IMR-90 (cell line): ENCODE measurements around the gene SRD5A3. TPM values are rescaled to one million over a fixed set of nuclear protein-coding genes. Genes with fewer than 3 reads are reported as not detected.

Experiments used
- ATAC-seq: fragments of 200-7000 bp; cut with Tn5 transposase; 2 replicates; pipeline ENCODE4 v1.9.1; 2020; ENCODE audit warnings: low read depth, mild to moderate bottlenecking, moderate library complexity
- BruUV-seq: library from RNA; stranded (reverse); fragments of 400-500 nt; replicated peaks from 2 replicates; lab custom pipeline; 2021; lab: Mats Ljungman, UMichigan
- CTCF ChIA-PET: fragments of 300-600 bp; formaldehyde crosslinking; extraction: SDS; loops from one replicate; lab custom pipeline; 2021; ENCODE audit warnings: antibody characterized with exemption; lab: Yijun Ruan, JAX
- POLR2A ChIA-PET: fragments of 300-600 bp; sonication (Branson Sonifier 250); formaldehyde crosslinking; loops from one replicate; lab custom pipeline; 2022; ENCODE audit warnings: antibody characterized with exemption; ENCODE audit not compliant: unreplicated experiment; lab: Charles Lee
- DNase-seq: peaks from one replicate; pipeline ENCODE4 v3.0.0; 2013
- H2AFZ ChIP-seq: replicated peaks from 2 replicates; pipeline ENCODE3; 2013; ENCODE audit warnings: low read length, mild to moderate bottlenecking; ENCODE audit not compliant: poor library complexity
- H2AK5ac ChIP-seq: 2 replicates; pipeline ENCODE4 v1.6.1; 2013; ENCODE audit warnings: low read depth, low read length, inconsistent platforms
- H2AK9ac ChIP-seq: replicated peaks from 2 replicates; pipeline ENCODE3; 2013; ENCODE audit warnings: mild to moderate bottlenecking, low read depth, low read length, moderate library complexity; ENCODE audit not compliant: poor library complexity
- H2BK120ac ChIP-seq: 2 replicates; pipeline ENCODE4 v1.6.1; 2013; ENCODE audit warnings: low read depth, low read length, inconsistent platforms
- H2BK15ac ChIP-seq: 3 replicates; pipeline ENCODE4 v1.6.1; 2013; ENCODE audit warnings: low read depth, low read length, inconsistent platforms
- H2BK20ac ChIP-seq: 2 replicates; pipeline ENCODE4 v1.6.1; 2013; ENCODE audit warnings: low read depth, mild to moderate bottlenecking, inconsistent platforms, low read length, moderate library complexity
- H2BK5ac ChIP-seq: 2 replicates; pipeline ENCODE4 v1.6.1; 2013; ENCODE audit warnings: mild to moderate bottlenecking, low read depth, low read length, inconsistent platforms; ENCODE audit not compliant: poor library complexity, severe bottlenecking
- H3K14ac ChIP-seq: replicated peaks from 2 replicates; pipeline ENCODE4 v1.6.1; 2013; ENCODE audit warnings: low read depth, low read length, inconsistent platforms
- H3K18ac ChIP-seq: 2 replicates; pipeline ENCODE4 v1.6.1; 2013; ENCODE audit warnings: low read depth, low read length, control low read depth
- H3K23ac ChIP-seq: 2 replicates; pipeline ENCODE4 v1.6.1; 2013; ENCODE audit warnings: low read depth, low read length, inconsistent platforms
- H3K27ac ChIP-seq: 2 replicates; pipeline ENCODE4 v1.5.1; 2013; ENCODE audit warnings: mild to moderate bottlenecking, control low read depth, low read length; ENCODE audit not compliant: insufficient read depth
- H3K27me3 ChIP-seq: 2 replicates; pipeline ENCODE4 v1.6.1; 2013; ENCODE audit warnings: low read length; ENCODE audit not compliant: control insufficient read depth, insufficient read depth
- H3K36me3 ChIP-seq: 2 replicates; pipeline ENCODE4 v1.6.1; 2013; ENCODE audit warnings: low read length, mixed read lengths; ENCODE audit not compliant: control insufficient read depth, insufficient read depth
- H3K4ac ChIP-seq: 2 replicates; pipeline ENCODE4 v1.6.1; 2013; ENCODE audit warnings: low read depth, low read length, inconsistent platforms
- H3K4me1 ChIP-seq: 2 replicates; pipeline ENCODE4 v1.6.1; 2013; ENCODE audit warnings: low read length, mixed read lengths; ENCODE audit not compliant: control insufficient read depth, insufficient read depth
- H3K4me2 ChIP-seq: 2 replicates; pipeline ENCODE4 v1.6.1; 2013; ENCODE audit warnings: low read depth, mild to moderate bottlenecking, control low read depth, low read length, moderate library complexity
- H3K4me3 ChIP-seq: 2 replicates; pipeline ENCODE4 v1.5.1; 2013; ENCODE audit warnings: low read depth, mild to moderate bottlenecking, control low read depth, low read length, moderate library complexity; ENCODE audit not compliant: insufficient read depth
- H3K56ac ChIP-seq: 2 replicates; pipeline ENCODE4 v1.6.1; 2013; ENCODE audit warnings: low read length, inconsistent platforms; ENCODE audit not compliant: insufficient read depth; ENCODE audit errors: extremely low read depth
- H3K79me1 ChIP-seq, 2 experiments: 2 replicates each; pipeline ENCODE4 v1.6.1; 2013; ENCODE audit warnings: low read length in 2 of 2, inconsistent platforms in 1 of 2, low read depth in 1 of 2
- H3K9ac ChIP-seq: 2 replicates; pipeline ENCODE4 v1.6.1; 2013; ENCODE audit warnings: low read depth, low read length, control low read depth
- H3K9me1 ChIP-seq: 2 replicates; pipeline ENCODE4 v1.6.1; 2013; ENCODE audit warnings: low read length, inconsistent platforms; ENCODE audit not compliant: insufficient read depth
- H3K9me3 ChIP-seq: 2 replicates; pipeline ENCODE4 v1.6.1; 2013; ENCODE audit warnings: low read length; ENCODE audit not compliant: control insufficient read depth, insufficient read depth
- H4K20me1 ChIP-seq: 2 replicates; pipeline ENCODE4 v1.6.1; 2013; ENCODE audit warnings: low read length, inconsistent platforms; ENCODE audit not compliant: insufficient read depth
- H4K5ac ChIP-seq: 2 replicates; pipeline ENCODE4 v1.6.1; 2013; ENCODE audit warnings: mild to moderate bottlenecking, low read depth, low read length, control low read depth
- H4K8ac ChIP-seq, 2 experiments: 2 replicates each; pipeline ENCODE4 v1.6.1; 2013; ENCODE audit warnings: low read depth in 2 of 2, low read length in 2 of 2, control low read depth in 1 of 2, inconsistent platforms in 1 of 2
- H4K91ac ChIP-seq: 2 replicates; pipeline ENCODE4 v1.6.1; 2013; ENCODE audit warnings: low read depth, low read length, inconsistent platforms; ENCODE audit not compliant: insufficient read depth
- BHLHE40 ChIP-seq: fragments of 150-350 bp; IDR thresholded peaks from 2 replicates; pipeline ENCODE4 v1.6.1; 2016; ENCODE audit warnings: mild to moderate bottlenecking, low read depth, low read length
- CEBPB ChIP-seq: IDR thresholded peaks from 2 replicates; pipeline ENCODE4 v1.6.1; 2012; ENCODE audit warnings: low read depth, low read length, improper control_type of control experiment
- CHD1 ChIP-seq: IDR thresholded peaks from 2 replicates; pipeline ENCODE4 v1.6.1; 2012; ENCODE audit warnings: low read depth, low read length, improper control_type of control experiment
- CTCF ChIP-seq: conservative IDR thresholded peaks from 2 replicates; pipeline ENCODE4 v1.5.1; 2012; ENCODE audit warnings: mild to moderate bottlenecking, low read depth, low read length, improper control_type of control experiment
- ELK1 ChIP-seq: fragments of 150-350 bp; IDR thresholded peaks from 2 replicates; pipeline ENCODE4 v1.6.1; 2016; ENCODE audit warnings: low read depth, mild to moderate bottlenecking, low read length, moderate library complexity, borderline replicate concordance
- FOS ChIP-seq: fragments of 150-350 bp; IDR thresholded peaks from 2 replicates; pipeline ENCODE4 v1.6.1; 2016; ENCODE audit warnings: low read depth, low read length
- MAFK ChIP-seq: IDR thresholded peaks from 2 replicates; pipeline ENCODE4 v1.6.1; 2012; ENCODE audit warnings: low read depth, low read length, improper control_type of control experiment
- MAZ ChIP-seq: IDR thresholded peaks from 2 replicates; pipeline ENCODE4 v1.6.1; 2012; ENCODE audit warnings: low read depth, mild to moderate bottlenecking, low read length, improper control_type of control experiment, moderate library complexity, borderline replicate concordance
- MXI1 ChIP-seq: IDR thresholded peaks from 2 replicates; pipeline ENCODE4 v1.6.1; 2012; ENCODE audit warnings: low read depth, mild to moderate bottlenecking, low read length, moderate library complexity, borderline replicate concordance
- NFE2L2 ChIP-seq: fragments of 150-350 bp; IDR thresholded peaks from 2 replicates; pipeline ENCODE4 v1.6.1; 2016; ENCODE audit warnings: low read depth, mild to moderate bottlenecking, low read length
- POLR2A ChIP-seq: IDR thresholded peaks from 2 replicates; pipeline ENCODE4 v1.6.1; 2012; ENCODE audit warnings: mild to moderate bottlenecking, low read depth, low read length
- RAD21 ChIP-seq: IDR thresholded peaks from 2 replicates; pipeline ENCODE4 v1.6.1; 2012; ENCODE audit warnings: low read length, improper control_type of control experiment
- RCOR1 ChIP-seq: IDR thresholded peaks from 2 replicates; pipeline ENCODE4 v1.6.1; 2012; ENCODE audit warnings: mild to moderate bottlenecking, low read length, improper control_type of control experiment; ENCODE audit not compliant: insufficient replicate concordance
- RFX5 ChIP-seq: IDR thresholded peaks from 2 replicates; pipeline ENCODE4 v1.8.0; 2012; ENCODE audit warnings: low read depth, mild to moderate bottlenecking, low read length, moderate library complexity
- SMC3 ChIP-seq: fragments of 150-350 bp; IDR thresholded peaks from 2 replicates; pipeline ENCODE4 v1.6.1; 2016; ENCODE audit warnings: low read depth, mild to moderate bottlenecking, antibody characterized with exemption, low read length, moderate library complexity
- USF2 ChIP-seq: fragments of 150-350 bp; IDR thresholded peaks from 2 replicates; pipeline ENCODE4 v1.6.1; 2017; ENCODE audit warnings: mild to moderate bottlenecking, antibody characterized with exemption, low read length, low read depth
- WGBS, 2 experiments: methylation state at CpG; one replicate each; pipeline versions ENCODE4 v1.1.5 to v1.1.7; 2013; ENCODE audit warnings: missing lambda C conversion rate in 2 of 2; ENCODE audit not compliant: insufficient read length in 1 of 2; ENCODE audit errors: extremely low coverage in 2 of 2; 5-methylcytosine and 5-hydroxymethylcytosine counted together
- dilution Hi-C: fragments of 300-500 bp; cut with HindIII; formaldehyde crosslinking; loops from one replicate; pipeline ENCODE4 v1.14.3; 2018; ENCODE audit warnings: low sequenced_read_pairs; ENCODE audit not compliant: unreplicated experiment
- in situ Hi-C: fragments of 300-500 bp; cut with MboI; formaldehyde crosslinking; loops from 3 replicates; pipeline ENCODE4 v1.14.3; 2019; ENCODE audit warnings: low sequenced_read_pairs, inconsistent platforms, mixed read lengths
- intact Hi-C: fragments of 100-400 bp; cut with micrococcal nuclease; formaldehyde crosslinking; loops from 2 replicates; pipeline ENCODE4 v1.10.0; 2022
- polyA plus RNA-seq, 3 experiments: library from polyadenylated mRNA; depleted of rRNA; stranded (reverse); fragments of >200 nt; gene quantifications; 2 replicates each; pipeline ENCODE4 v1.2.3, GENCODE V29; 2012; ENCODE audit warnings: low replicate concordance in 1 of 3
- total RNA-seq: library from RNA; depleted of rRNA; stranded (reverse); fragments of >200 nt; gene quantifications from 2 replicates; pipeline ENCODE4 v1.2.3, GENCODE V29; 2012

Gene SRD5A3
- total and polyA plus RNA-seq, 2 of the 4 experiments (the other 2 are of a cell fraction): 5.6 to 6.8 TPM

- Histone ChIP-seq H4K91ac (no peak overlapping the region), H3K56ac (no peak overlapping the region), H3K9ac (no peak overlapping the region), H2BK20ac (no peak overlapping the region), H2BK15ac (no peak overlapping the region), H3K23ac (no peak overlapping the region), H3K27ac (no peak overlapping the region), H2AFZ (no peak overlapping the region), H3K9me3 (no peaks in the 10 kb centered on the region), H3K36me3 (no peaks in the 10 kb centered on the region), H4K20me1 (no peaks in the 10 kb centered on the region), H2BK120ac (no peak overlapping the region), H3K4ac (no peak overlapping the region), H3K14ac (no peak overlapping the region), H3K27me3 (no peaks in the 10 kb centered on the region), H3K79me1 (no peaks in the 10 kb centered on the region), H2BK5ac (no peak overlapping the region), H3K9me1 (no peaks in the 10 kb centered on the region), H2AK9ac (no peak overlapping the region), H4K8ac (no peak overlapping the region), H3K4me1 (no peaks in the 10 kb centered on the region), H2AK5ac (no peak overlapping the region), H3K4me3 (no peak overlapping the region), H3K4me2 (no peak overlapping the region), H4K5ac (no peak overlapping the region), H3K18ac (no peak overlapping the region)
- no peak for DNase-seq
- intact Hi-C loops: no loop called here
- ChIA-PET CTCF (no interaction called here), POLR2A (no interaction called here)
- dilution Hi-C loops: no loop called here
- WGBS, 2 experiments: no CpG with 5 or more reads among the region's 3 CpGs
- BruUV-seq: no TSS peak
- no peak; the same call in 1 of the 2 replicates for ATAC-seq
- no peak for TF ChIP-seq MAZ
- TF ChIP-seq NFE2L2: no peak
- no peak for TF ChIP-seq BHLHE40
- no peak for TF ChIP-seq POLR2A
- TF ChIP-seq RAD21: no peak
- TF ChIP-seq MAFK: no peak
- no peak for TF ChIP-seq RFX5
- no peak for TF ChIP-seq RCOR1
- no peak for TF ChIP-seq CHD1
- TF ChIP-seq FOS: no peak
- no peak for TF ChIP-seq CEBPB
- no peak for TF ChIP-seq MXI1
- TF ChIP-seq ELK1: no peak
- no peak for TF ChIP-seq CTCF
- TF ChIP-seq SMC3: no peak
- TF ChIP-seq USF2: no peak
- in situ Hi-C loops: loop anchor here (25.0 kb wide), 2 partner anchors 492 to 917 kb away; no protein-coding TSS in a partner anchor
These were observed 41.7 kb upstream of the SRD5A3 start for GRCh38 chr4:55304303-55304702.
